HepG2 (cell line): ENCODE results near the gene DDX31. TPM values are rescaled to one million over a fixed set of nuclear protein-coding genes. Genes with fewer than 3 reads are reported as not detected.

ENCODE experiments used
- CHCHD3 ChIP-seq: sonication (generic); formaldehyde crosslinking; IDR thresholded peaks from 2 replicates; pipeline ENCODE4 v1.8.0; 2022; ENCODE audit warnings: mild to moderate bottlenecking, missing genetic modification reagents, moderate library complexity
- DBP ChIP-seq: sonication (generic); formaldehyde crosslinking; IDR thresholded peaks from 2 replicates; pipeline ENCODE4 v1.4.0; 2020; ENCODE audit warnings: missing genetic modification reagents; ENCODE audit errors: not compliant biosample characterization
- ETV5 ChIP-seq: IDR thresholded peaks from 2 replicates; pipeline ENCODE4 v1.6.1; 2018; ENCODE audit warnings: missing biosample characterization, missing genetic modification reagents, inconsistent platforms, borderline replicate concordance
- GZF1 ChIP-seq: sonication (generic); formaldehyde crosslinking; IDR thresholded peaks from 2 replicates; pipeline ENCODE4 v1.5.1; 2020; ENCODE audit warnings: mild to moderate bottlenecking, missing genetic modification reagents
- KMT2A ChIP-seq: sonication (generic); formaldehyde crosslinking; IDR thresholded peaks from 2 replicates; pipeline ENCODE4 v1.4.0; 2020; ENCODE audit warnings: missing genetic modification reagents
- MZF1 ChIP-seq: sonication (generic); formaldehyde crosslinking; IDR thresholded peaks from 2 replicates; pipeline ENCODE4 v1.8.1; 2023; ENCODE audit warnings: mild to moderate bottlenecking, missing genetic modification reagents, borderline replicate concordance
- NAIF1 ChIP-seq: sonication (generic); formaldehyde crosslinking; IDR thresholded peaks from 2 replicates; pipeline ENCODE4 v1.5.0; 2020; ENCODE audit warnings: mild to moderate bottlenecking, missing genetic modification reagents, borderline replicate concordance
- PRDM10 ChIP-seq: sonication (generic); formaldehyde crosslinking; IDR thresholded peaks from 2 replicates; pipeline ENCODE4 v1.4.0; 2020; ENCODE audit warnings: low read depth, missing genetic modification reagents
- ZBTB14 ChIP-seq: sonication (generic); formaldehyde crosslinking; IDR thresholded peaks from 2 replicates; pipeline ENCODE4 v1.4.0; 2020; ENCODE audit warnings: missing genetic modification reagents
- ZBTB40 ChIP-seq, 2 experiments: fragments of 450-650 bp in 1 of 2; sonication (generic) in 1 of 2; formaldehyde crosslinking in 1 of 2; IDR thresholded peaks; 2 replicates each; pipeline versions ENCODE4 v1.6.1 to v1.8.0; 2016 to 2022; ENCODE audit warnings: antibody characterized with exemption in 1 of 2, mild to moderate bottlenecking in 1 of 2, missing genetic modification reagents in 1 of 2
- ZNF614 ChIP-seq: IDR thresholded peaks from 2 replicates; pipeline ENCODE4 v1.6.1; 2018; ENCODE audit warnings: missing biosample characterization, missing genetic modification reagents, inconsistent platforms, borderline replicate concordance
- polyA plus RNA-seq, 8 experiments: library from polyadenylated mRNA; depleted of rRNA in 3 of 8; stranded (reverse) in 7 of 8; unstranded in 1 of 8; fragments of >200 nt; fragmentation: Illumina TruSeq in 4 of 8; extraction: Trizol in 4 of 8; gene quantifications; 2 replicates each; pipeline versions ENCODE4 v1.2.1 to v1.2.3, GENCODE V29; 2011 to 2016; ENCODE audit warnings: low read depth in 4 of 8, missing spikeins in 1 of 8, mixed read lengths in 1 of 8; ENCODE audit not compliant: insufficient read depth in 1 of 8
- total RNA-seq, 5 experiments: library from RNA; depleted of rRNA; stranded (reverse); fragments of >200 nt; fragmentation: Illumina TruSeq; extraction: Trizol; gene quantifications; 2 replicates each; pipeline ENCODE4 v1.2.3, GENCODE V29; 2016; ENCODE audit warnings: low read depth in 1 of 5

The DDX31 gene
- total and polyA plus RNA-seq, 2 of the 13 experiments (the other 11 are each of a cell fraction or from before 2014, with no cell fraction given): 11.4 to 16.3 TPM

- no peak for TF ChIP-seq ZBTB40 (IDR thresholded peaks at IDR 0.05)
- TF ChIP-seq ZBTB40 (CRISPR knock-in tag; IDR thresholded peaks at IDR 0.05): peak; percentile 94
- peak; percentile 82 for TF ChIP-seq KMT2A (CRISPR knock-in tag)
- no peak for TF ChIP-seq GZF1 (CRISPR knock-in tag)
- peak; percentile 31; the same call in 1 of the 2 replicates for TF ChIP-seq ZBTB14 (CRISPR knock-in tag)
- TF ChIP-seq CHCHD3 (CRISPR knock-in tag): peak; percentile 95; the same call in 1 of the 2 replicates
- peak; percentile 29; the same call in 1 of the 2 replicates for TF ChIP-seq ZNF614
- TF ChIP-seq ETV5 (CRISPR knock-in tag): peak; percentile 56; the same call in 1 of the 2 replicates
- TF ChIP-seq DBP: no peak
- no peak for TF ChIP-seq MZF1
- peak; percentile 71; the same call in 1 of the 2 replicates for TF ChIP-seq NAIF1 (CRISPR knock-in tag)
- no peak for TF ChIP-seq PRDM10
Measured at GRCh38 chr9:132669698-132670456, at the start of gene DDX31 (continued).
